GM19463 (cell line): Measurements from ENCODE around the gene PSMD6.

Experiments used
- ATAC-seq: cut with Tn5 transposase; IDR thresholded peaks from one replicate; pipeline ENCODE4 v1.9.1; 2021; ENCODE audit warnings: mild to moderate bottlenecking, moderate library complexity; ENCODE audit not compliant: unreplicated experiment

PSMD6 gene

GRCh38 chr3:64011685-64012084 lies 11.6 kb downstream of the PSMD6 start:
- no peak for ATAC-seq

GRCh38 chr3:64010199-64010598 lies 13.1 kb downstream of the PSMD6 start:
- ATAC-seq, result no peak

DNA sequence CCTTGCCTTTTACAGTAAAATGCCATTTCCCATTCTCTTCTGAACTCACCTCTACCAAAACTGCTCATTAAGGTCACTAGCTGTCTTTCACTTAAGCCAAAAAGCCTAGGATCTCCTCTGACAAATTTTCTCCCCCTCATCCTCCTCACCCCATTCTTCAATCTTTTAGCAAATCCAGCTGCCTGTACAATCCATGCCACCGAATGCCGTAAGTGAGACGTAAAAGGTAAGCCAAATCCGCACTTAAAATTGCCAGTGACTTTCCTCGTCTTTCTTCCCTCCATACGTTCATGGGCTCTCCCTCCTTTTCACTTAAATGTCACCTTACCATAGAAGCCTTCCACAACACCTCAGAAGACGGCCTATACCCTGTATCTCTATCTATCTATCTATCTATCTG lies 13.8 kb downstream of the PSMD6 start:
- no peak for ATAC-seq

DNA sequence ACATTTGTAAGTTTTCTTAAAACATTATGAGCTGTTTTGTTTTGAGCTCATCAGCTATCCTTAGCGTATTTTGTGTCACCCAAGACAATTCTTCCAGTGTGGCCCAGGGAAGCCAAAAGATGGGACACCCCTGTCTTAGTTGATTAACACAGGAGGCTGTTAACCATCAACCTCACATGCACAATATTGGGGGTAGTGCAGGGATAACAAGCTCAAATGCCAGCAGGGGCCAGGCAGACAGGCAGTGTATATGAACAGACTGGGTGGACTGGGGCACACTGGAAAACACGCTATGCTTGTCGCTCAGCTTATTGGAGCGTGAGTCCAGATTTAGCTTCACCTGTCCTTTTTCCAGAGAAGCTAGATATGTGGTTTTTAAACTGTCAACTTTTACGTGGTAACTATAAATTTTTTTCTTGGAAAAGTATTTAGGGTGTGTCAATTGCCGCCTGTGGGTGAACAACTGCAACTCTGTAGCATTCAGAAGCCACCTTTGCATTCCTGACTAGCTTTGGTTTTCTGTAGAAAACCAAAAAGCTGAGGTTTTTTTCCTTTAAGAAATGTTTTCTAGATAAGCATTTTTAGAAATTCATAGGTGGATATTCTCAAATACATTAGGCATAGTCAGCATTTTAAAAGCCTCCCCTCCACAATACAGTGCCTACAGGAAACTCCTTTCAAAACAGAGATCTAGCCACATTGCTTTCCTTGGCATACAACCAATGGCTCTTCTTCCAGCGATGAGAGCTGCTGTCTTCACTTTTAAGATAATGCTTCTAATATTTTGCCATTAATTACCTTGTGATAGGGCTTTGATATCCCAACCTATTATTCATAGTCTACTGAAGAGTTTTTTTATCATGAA lies 14.6 kb downstream of the PSMD6 start:
- no peak for ATAC-seq

DNA sequence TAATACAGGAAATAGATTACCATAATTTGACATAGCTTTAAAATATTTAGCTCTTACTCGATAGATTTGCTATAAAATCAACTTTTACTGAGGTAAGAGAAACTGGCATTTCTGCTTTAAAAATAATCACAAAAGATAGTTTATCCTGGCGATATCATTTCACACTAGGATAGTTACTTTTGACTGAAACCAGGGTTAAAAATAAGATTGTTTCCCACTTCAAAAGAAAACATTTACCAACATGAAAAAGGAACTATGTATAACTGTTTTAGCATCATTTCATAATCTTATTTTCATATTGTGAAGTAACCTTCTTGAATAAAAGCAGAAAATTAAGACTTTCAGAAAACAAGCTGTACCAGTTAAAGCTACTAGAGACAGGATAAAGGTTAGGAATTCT lies 15.3 kb downstream of the PSMD6 start:
- ATAC-seq, result no peak

DNA sequence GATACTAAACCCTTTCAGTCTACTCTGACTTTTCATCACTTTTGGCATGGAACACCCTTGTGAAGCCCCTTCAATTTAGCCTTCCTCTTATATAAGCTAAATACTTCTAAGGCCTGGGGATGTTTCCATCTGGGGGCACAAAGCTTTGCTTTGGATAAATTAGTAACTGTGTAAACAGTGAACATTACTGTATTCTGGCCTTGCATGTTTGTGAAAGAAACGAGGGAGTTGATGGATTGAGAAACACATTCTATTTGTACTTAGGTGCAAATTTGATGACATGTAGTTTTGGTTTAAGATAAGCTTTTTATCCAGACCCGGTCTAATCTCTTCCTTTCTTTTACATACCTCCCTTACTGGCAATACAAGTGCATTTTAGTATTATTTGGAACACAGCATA lies 19.7 kb downstream of the PSMD6 start:
- no peak for ATAC-seq

GRCh38 chr3:64002233-64002632 lies 21.1 kb downstream of the PSMD6 start:
- ATAC-seq, result no peak

DNA sequence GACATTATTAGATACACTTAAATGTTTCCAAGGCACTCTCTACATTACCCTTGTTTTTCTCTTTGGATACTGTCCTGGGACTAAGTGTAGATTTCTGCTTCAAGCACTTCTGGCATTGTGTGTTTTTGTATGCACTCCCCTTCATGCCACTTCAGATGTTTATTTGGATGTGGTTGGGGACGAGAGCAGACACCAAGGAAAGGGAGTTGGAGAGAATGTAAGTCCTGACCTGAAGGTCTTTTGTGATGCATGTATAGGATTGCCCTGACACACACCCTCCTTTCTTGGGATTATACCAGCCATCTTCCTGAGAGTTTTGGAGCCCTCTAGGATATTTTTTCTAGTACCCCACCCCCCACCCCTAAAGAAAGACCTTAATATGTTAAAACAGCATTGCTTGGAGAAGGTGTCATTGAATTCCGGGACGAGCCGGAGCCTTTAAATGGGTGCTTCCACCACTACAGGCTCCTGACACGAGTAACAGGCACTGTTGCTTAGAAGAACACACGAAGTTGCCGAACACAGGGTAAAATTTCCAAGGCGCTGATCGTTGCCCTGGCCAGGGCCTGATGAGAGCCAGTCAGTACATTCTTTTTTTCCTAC lies 22.7 kb downstream of the PSMD6 start:
- ATAC-seq, result no peak

DNA sequence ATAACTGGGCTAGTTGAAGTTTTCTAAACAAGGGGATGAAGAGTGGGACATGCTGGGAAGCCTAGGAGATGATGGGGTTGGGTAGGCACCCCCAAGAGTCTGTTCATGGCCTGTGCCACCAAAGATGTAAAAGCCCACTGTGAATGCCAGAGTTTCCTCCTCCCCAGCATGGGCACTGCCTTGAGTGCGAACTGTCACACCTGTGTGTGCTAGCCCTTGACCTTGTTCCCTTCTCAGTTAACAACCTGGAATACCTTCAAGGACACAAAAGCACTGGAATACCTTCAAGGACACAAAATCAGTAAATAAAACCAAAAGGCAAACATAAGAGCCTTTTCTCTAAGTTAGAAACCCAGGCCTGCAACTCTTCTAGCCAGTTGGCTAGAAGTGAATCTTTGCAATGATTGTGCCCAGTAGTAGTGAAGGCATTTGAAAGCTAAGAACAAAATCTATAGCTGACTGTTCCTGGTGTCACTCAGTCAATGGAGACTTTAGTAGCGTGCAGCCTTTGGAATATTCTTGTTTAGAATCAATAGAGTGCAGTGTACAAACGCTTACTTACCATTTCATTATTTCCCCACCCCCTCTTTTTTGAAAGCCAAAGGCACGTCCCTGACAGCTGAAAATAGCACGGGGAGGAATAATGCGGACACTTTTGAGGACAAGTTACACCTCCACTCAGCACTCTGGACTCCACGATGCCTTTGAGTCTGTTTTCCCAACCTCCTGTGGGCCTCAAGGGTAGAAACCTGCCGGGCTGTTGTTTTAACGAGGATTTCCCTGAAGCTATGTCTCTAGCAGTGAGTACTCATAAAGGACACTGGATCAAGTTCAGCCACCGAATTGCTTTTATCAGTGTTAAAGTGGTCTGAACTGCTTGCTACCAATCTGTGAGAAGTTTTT lies 24.2 kb downstream of the PSMD6 start:
- no peak for ATAC-seq

- no peak for ATAC-seq
Observed at GRCh38 chr3:63995086-63995485, 28.2 kb downstream of the PSMD6 start.

GRCh38 chr3:63993653-63994079 lies 29.6 kb downstream of the PSMD6 start:
- ATAC-seq, result peak; percentile 95

DNA sequence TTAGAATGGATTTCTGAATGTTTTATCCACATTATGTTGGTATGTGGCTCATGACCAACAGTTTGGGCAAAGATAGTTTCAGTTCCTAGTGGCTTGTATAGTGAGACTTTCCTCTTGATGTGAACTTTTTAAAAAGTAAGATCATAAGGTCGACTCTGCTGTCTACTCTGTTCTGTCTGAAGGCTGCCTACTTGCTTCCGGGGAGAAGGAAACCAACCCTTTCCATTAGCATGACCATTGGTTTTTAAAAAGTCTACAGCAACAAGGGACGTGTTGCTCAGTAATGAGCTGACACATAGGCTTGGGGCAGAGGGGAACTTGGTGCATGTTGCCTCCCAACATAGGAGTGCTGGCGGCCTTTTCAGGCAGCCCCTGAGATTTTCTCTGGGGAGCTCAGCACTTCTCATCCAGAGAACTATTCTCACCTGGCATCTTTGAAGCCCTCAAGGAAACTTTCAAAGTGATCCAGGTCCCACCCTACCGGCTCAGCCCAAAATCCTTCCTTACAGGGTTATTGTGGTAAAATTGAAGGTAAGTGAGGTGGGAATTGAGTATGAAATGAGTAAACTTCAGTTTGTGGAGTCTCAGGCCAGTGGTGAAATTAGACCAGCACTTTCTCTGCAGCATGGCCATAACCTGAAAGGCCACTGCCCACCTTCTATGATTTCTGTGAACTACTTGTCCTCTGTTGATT lies 30.6 kb downstream of the PSMD6 start:
- ATAC-seq, result no peak

DNA sequence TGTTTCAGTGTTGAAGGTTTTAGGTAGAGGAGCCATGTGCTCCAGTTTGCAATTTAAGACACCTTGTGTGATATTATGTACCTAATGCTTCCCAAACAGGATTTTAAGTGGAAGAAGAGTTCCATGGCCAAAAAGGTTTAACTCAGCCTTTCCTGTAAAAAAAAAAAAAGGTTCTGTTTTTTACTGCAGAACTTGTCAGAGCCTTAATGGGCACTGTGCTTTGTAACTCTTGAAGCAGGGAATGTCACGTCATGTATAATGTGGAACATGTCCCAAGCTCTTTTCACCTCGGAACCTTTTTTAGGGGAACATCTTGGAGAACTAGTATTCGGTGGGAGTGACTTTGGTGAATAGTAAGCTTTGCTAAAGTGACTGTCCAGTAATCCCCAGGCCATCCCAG lies 31.6 kb downstream of the PSMD6 start:
- ATAC-seq, result no peak

- no peak for ATAC-seq
Observed at GRCh38 chr3:63990733-63991132, 32.6 kb downstream of the PSMD6 start.

DNA sequence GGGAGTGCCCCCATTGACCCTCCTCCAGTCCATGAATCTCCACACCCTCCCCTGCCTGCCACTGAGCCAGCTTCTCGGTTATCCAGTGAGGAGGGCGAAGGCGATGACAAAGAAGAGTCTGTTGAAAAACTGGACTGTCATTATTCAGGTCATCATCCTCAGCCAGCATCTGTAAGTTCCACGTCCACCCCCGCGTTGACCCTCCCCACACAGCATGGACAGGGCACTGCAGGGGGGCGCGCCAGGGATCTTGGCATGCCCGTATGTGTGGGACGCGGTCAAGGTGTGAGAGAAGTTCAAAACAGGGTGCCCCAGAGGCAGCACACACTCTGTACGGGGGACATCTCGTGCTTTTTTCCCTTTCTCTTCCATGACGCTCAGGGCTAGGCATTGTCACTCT lies 33.1 kb downstream of the PSMD6 start:
- ATAC-seq, result no peak

DNA sequence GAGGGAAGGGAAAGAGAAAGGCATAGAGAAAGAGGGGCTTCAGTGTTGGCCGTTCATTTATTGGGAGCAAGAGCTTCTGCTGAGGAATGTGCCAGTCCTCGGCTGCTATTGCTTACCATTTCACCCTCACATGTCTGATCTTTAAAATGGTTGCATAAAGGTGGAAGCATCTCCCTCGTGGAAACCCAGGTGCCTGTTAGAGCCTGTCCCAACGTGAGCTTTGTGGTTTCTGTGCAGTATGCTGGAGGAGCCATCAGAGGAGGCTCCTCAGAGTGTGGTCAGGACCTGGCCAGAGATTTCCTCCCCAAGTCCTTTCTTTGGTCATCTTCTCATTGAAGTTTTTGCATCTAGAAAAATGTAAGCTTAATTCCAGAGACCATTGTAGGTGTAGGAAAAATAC lies 34.4 kb downstream of the PSMD6 start:
- no peak for ATAC-seq

GRCh38 chr3:63986831-63987230 lies 36.5 kb downstream of the PSMD6 start:
- no peak for ATAC-seq

DNA sequence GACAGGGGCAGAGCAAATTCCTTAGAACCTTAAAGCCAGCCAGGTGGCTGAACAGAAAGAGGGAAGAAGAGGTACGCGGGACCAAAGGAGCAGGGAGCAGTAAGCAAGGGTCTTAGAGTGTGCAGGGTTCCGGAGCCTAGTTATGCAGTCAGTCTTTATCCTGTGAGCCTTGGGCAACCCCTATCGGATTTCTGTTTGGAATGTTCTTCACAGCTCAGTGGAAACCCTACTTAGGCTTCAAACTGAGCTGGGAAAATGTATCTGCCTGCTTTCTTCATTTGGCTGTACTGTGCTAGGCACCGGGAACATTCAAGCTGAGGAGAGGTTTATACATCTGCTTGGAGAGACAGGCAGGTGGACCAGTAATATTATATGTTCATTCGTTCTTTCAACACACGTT lies 37.1 kb downstream of the PSMD6 start:
- ATAC-seq, result no peak

DNA sequence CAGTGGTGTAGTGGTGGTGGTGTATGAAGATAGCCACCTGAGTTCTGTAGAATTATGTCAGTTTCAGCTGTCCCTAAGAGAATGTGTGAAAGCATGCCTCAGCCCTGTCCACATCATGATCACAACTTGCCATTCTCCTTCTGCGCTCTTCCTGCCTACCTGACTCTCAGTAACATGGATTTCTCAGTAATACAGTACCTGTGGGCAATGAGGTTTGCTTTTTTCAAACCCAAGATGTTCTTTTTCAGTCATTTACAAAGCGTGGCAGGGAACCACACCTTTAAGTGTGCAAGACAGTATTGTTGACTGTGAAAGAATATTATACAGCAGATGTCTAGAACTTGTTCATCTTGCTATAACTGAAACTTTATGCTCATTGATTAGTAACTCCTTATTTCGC lies 38.9 kb downstream of the PSMD6 start:
- ATAC-seq, result no peak

DNA sequence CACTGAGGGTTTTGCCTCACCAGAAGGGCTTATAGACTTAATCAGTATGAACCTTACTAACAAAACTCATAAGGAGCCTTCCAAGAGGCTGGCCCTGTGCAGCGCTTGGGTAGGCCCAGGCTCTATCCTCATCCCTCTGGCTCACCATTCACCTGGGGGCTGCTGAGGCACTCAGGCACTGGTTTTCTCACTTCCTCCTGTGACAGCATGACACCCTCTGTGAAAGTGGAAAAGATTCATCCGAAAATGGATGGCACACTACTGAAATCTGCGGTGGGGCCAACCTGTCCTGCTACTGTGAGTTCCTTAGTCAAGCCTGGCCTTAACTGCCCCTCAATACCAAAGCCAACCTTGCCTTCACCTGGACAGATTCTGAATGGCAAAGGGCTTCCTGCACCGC lies 41.3 kb downstream of the PSMD6 start:
- ATAC-seq, result no peak
